ENCODE results near the gene CDADC1. TPM values are rescaled to one million over a fixed set of nuclear protein-coding genes. Genes with fewer than 3 reads are reported as not detected.
"Not testable (repeated sequence)": the region's sequence is repeated elsewhere in the genome, so short reads cannot be mapped to it uniquely, and the experiment has no call there.

Gene CDADC1
- total RNA-seq, 1 donor from 2014 or later = 11.4 TPM

DNA sequence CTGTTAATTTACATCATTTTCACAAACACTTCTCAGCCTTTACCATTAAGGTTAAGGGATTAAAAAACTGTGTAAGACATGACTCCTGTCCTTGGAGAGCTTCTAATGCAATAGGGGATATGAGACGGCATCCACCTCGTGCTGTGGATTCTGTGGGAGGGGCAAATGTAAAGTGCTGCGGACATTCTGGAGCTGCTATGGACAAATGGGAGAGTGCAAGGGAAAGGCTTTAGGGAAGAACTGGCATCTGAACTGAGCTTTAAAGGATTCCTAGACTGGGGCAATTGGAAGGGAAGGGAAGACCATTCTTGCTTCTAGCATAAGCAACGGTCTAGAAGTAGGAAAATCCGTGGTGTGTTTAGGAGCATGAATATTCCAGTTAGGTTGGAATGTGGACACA lies 31.4 kb downstream of the CDADC1 start:
- no peaks in the 10 kb centered on the region for H3K9me3 ChIP-seq (replicated peaks)
- no peaks in the 10 kb centered on the region for H3K27me3 ChIP-seq (ENCODE audit: low read depth)
- no peak for DNase-seq
- no peak overlapping the region for H3K27ac ChIP-seq (replicated peaks)
- peaks cover 9% of the 10 kb centered on the region for H3K4me1 ChIP-seq
- TF ChIP-seq, protein P1, sequence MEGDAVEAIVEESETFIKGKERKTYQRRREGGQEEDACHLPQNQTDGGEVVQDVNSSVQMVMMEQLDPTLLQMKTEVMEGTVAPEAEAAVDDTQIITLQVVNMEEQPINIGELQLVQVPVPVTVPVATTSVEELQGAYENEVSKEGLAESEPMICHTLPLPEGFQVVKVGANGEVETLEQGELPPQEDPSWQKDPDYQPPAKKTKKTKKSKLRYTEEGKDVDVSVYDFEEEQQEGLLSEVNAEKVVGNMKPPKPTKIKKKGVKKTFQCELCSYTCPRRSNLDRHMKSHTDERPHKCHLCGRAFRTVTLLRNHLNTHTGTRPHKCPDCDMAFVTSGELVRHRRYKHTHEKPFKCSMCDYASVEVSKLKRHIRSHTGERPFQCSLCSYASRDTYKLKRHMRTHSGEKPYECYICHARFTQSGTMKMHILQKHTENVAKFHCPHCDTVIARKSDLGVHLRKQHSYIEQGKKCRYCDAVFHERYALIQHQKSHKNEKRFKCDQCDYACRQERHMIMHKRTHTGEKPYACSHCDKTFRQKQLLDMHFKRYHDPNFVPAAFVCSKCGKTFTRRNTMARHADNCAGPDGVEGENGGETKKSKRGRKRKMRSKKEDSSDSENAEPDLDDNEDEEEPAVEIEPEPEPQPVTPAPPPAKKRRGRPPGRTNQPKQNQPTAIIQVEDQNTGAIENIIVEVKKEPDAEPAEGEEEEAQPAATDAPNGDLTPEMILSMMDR (IDR thresholded peaks at IDR 0.05; ENCODE audit: borderline replicate concordance) = no peak
- intact Hi-C loops (cut with micrococcal nuclease) = no loop called here
- H3K4me3 ChIP-seq = no peak overlapping the region
- peaks cover 16% of the 10 kb centered on the region for H3K36me3 ChIP-seq

DNA sequence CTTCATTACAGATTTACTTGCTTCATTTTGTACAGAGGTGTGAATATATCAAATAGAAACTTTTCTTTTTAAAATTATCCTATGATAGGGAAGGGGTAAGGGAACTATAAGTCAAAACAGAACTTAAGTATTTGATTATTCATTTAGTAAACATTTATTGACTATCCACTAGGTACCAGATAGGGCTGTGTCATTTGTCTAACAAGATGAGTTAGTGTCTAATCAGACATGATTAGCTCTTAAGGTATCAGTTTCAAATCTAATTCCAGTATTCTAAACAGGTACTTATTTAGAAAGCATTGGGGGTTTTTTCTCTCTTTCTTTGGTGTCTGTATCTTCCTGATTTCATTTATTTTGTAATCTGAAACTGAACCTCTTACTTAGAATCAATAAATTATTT lies 32.2 kb downstream of the CDADC1 start:
- TF ChIP-seq, protein P1 (IDR thresholded peaks at IDR 0.05; ENCODE audit: borderline replicate concordance) = no peak
- Histone ChIP-seq H3K4me3 (no peak overlapping the region), H3K27me3 (ENCODE audit: low read depth) (no peaks in the 10 kb centered on the region), H3K36me3 (peaks cover 16% of the 10 kb centered on the region), H3K9me3 (replicated peaks) (no peaks in the 10 kb centered on the region), H3K27ac (replicated peaks) (no peak overlapping the region), H3K4me1 (peaks cover 9% of the 10 kb centered on the region)
- no peak for DNase-seq
- intact Hi-C loops (cut with micrococcal nuclease) = no loop called here

DNA sequence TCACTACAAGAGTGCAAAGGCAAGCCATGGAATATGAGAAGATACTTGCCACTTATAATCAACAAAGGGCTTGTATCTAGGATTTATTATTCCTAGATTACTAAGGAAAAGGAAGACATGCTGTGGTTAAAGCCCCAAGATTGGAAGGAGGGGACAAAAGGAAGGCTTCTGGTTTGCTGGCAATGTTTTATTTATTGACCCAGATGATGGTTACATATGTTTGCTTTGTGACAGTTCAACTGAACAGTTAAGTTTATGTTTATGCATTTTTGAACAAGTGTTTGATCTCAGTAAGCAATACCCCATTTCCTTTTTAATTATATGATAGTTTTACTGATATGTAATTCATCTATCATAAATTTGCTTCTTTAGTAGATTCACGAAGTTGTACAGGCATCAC lies 40.3 kb downstream of the CDADC1 start:
- Histone ChIP-seq H3K27me3 (ENCODE audit: low read depth) (no peaks in the 10 kb centered on the region), H3K4me3 (no peak overlapping the region), H3K9me3 (replicated peaks) (no peaks in the 10 kb centered on the region), H3K36me3 (peaks cover 23% of the 10 kb centered on the region), H3K27ac (replicated peaks) (no peak overlapping the region), H3K4me1 (peaks cover 16% of the 10 kb centered on the region)
- DNase-seq = no peak
- intact Hi-C loops (cut with micrococcal nuclease) = no loop called here
- TF ChIP-seq, protein P1 (IDR thresholded peaks at IDR 0.05; ENCODE audit: borderline replicate concordance) = no peak

DNA sequence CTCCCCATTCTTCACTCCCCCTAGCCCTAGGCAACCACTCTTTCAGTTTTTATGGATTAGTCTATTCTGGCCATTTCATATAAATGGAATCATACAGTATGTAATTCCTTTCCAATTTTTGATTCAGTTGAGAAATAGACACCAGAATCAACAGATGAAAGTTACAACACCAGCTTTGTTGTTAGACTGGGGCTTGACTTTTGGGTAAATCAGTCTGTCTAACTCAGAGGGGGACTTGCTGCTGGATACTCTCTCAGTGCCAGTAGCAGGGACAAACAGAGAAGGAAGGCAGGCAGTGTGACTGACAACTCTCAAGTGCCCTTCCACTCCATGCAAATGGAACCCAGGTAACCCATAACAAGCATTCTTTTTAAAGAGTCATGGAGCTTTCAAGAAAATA lies 40.7 kb downstream of the CDADC1 start:
- H3K27me3 ChIP-seq (ENCODE audit: low read depth) = no peaks in the 10 kb centered on the region
- no peaks in the 10 kb centered on the region for H3K9me3 ChIP-seq (replicated peaks)
- H3K36me3 ChIP-seq = peaks cover 23% of the 10 kb centered on the region
- H3K4me3 ChIP-seq = no peak overlapping the region
- H3K27ac ChIP-seq (replicated peaks) = no peak overlapping the region
- DNase-seq = no peak
- H3K4me1 ChIP-seq = peaks cover 14% of the 10 kb centered on the region
- TF ChIP-seq, protein P1 (IDR thresholded peaks at IDR 0.05; ENCODE audit: borderline replicate concordance) = no peak
- intact Hi-C loops (cut with micrococcal nuclease) = no loop called here

DNA sequence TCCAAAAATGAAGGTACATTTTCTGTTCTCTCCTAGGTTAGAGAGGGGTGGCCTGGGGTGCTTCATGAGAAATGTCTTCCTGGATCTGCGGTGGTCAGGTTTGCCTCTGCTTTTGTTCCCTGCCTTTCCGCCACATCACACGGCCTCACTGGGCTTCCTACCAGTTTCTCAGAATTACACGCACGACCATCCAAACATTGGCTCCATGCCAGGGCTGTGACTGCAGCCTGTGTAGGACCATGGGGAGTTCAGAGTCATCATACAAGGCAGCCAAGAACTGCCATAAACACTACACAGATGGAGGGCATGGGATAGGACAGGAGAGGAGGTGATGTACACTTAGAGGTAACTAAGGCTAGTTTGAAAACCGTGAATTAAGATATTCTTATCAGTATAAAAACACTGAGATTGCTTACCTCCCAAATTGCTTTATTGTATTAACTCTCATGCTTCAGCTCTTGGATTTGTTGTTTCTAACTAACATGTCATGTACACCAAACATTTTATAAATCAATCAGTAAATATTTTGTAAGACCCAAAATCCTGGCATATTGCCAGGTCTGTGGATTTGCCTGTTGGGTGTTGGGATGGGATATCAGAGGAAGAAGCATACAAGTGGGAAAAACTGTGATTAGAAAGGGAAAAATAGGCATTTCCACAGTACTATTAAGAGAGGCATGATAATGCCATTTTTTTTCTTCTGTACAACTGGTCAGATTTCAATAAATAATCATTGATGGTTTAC lies 45.2 kb downstream of the CDADC1 start:
- Histone ChIP-seq H3K4me1 (peaks cover 7% of the 10 kb centered on the region), H3K27ac (replicated peaks) (no peak overlapping the region), H3K27me3 (ENCODE audit: low read depth) (no peaks in the 10 kb centered on the region), H3K9me3 (replicated peaks) (no peaks in the 10 kb centered on the region), H3K36me3 (peaks cover under 1% of the 10 kb centered on the region), H3K4me3 (no peak overlapping the region)
- TF ChIP-seq, protein P1 (IDR thresholded peaks at IDR 0.05; ENCODE audit: borderline replicate concordance) = no peak
- intact Hi-C loops (cut with micrococcal nuclease) = no loop called here
- no peak for DNase-seq

DNA sequence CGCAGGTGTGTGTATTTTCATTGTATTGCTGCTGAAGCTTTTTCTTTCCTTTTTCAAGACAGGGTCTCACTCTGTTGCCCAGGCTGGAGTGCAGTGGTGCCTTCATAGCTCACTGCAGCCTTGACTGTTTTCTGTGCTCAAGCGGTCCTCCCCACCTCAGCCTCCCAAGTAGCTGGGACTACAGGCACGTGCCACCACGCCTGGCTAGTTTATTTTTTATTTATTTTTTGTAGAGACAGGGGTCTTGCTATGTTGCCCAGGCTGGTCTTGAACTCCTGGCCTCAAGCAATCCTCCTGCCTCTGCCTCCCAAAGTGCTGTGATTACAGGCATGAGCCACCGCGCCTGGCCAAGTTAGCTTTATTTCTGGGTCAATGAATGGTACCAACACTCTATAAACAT lies 47.0 kb downstream of the CDADC1 start:
- H3K9me3 ChIP-seq (replicated peaks); H3K36me3 ChIP-seq; H3K27me3 ChIP-seq (ENCODE audit: low read depth); H3K4me1 ChIP-seq; H3K27ac ChIP-seq (replicated peaks); intact Hi-C loops (cut with micrococcal nuclease); DNase-seq; H3K4me3 ChIP-seq: not testable (repeated sequence)
